ENCODE data around the gene PRKAB2.

Gene PRKAB2

GRCh38 chr1:147209825-147210821, 37.9 kb upstream of the PRKAB2 start:
- H3K36me3 Mint-ChIP-seq (ENCODE audit: low read depth): no peaks in the 10 kb centered on the region
- H3K4me3 Mint-ChIP-seq: no peak overlapping the region
- no peaks in the 10 kb centered on the region for H3K9me3 Mint-ChIP-seq
- peaks cover 10% of the 10 kb centered on the region for H3K4me1 Mint-ChIP-seq
- H3K27me3 Mint-ChIP-seq (ENCODE audit: low read depth, poor library complexity): peaks cover 3% of the 10 kb centered on the region
- no peak for DNase-seq
- H3K27ac Mint-ChIP-seq: no peak overlapping the region
- TF ChIP-seq CTCF (IDR thresholded peaks at IDR 0.05): no peak

- peaks cover 6% of the 10 kb centered on the region for H3K4me1 Mint-ChIP-seq
- H3K4me3 Mint-ChIP-seq: no peak overlapping the region
- H3K36me3 Mint-ChIP-seq (ENCODE audit: low read depth): no peaks in the 10 kb centered on the region
- no peak for DNase-seq
- no peak overlapping the region for H3K27ac Mint-ChIP-seq
- no peaks in the 10 kb centered on the region for H3K9me3 Mint-ChIP-seq
- no peaks in the 10 kb centered on the region for H3K27me3 Mint-ChIP-seq (ENCODE audit: low read depth, poor library complexity)
- no peak for TF ChIP-seq CTCF (IDR thresholded peaks at IDR 0.05)
Observed at GRCh38 chr1:147208619-147209018, 36.3 kb upstream of the PRKAB2 start.

- TF ChIP-seq CTCF (IDR thresholded peaks at IDR 0.05): no peak
- no peaks in the 10 kb centered on the region for H3K4me1 Mint-ChIP-seq
- no peak overlapping the region for H3K27ac Mint-ChIP-seq
- no peaks in the 10 kb centered on the region for H3K36me3 Mint-ChIP-seq (ENCODE audit: low read depth)
- no peaks in the 10 kb centered on the region for H3K9me3 Mint-ChIP-seq
- no peak for DNase-seq
- H3K4me3 Mint-ChIP-seq: no peak overlapping the region
- no peaks in the 10 kb centered on the region for H3K27me3 Mint-ChIP-seq (ENCODE audit: low read depth, poor library complexity)
Observed at GRCh38 chr1:147207192-147207591, 34.9 kb upstream of the PRKAB2 start.

- no peak for DNase-seq
- Mint-ChIP-seq H3K36me3 (ENCODE audit: low read depth) (no peaks in the 10 kb centered on the region), H3K27ac (no peak overlapping the region), H3K27me3 (ENCODE audit: low read depth, poor library complexity) (no peaks in the 10 kb centered on the region), H3K9me3 (no peaks in the 10 kb centered on the region), H3K4me1 (no peaks in the 10 kb centered on the region), H3K4me3 (no peak overlapping the region)
- no peak for TF ChIP-seq CTCF (IDR thresholded peaks at IDR 0.05)
Observed at GRCh38 chr1:147204080-147204479, 31.8 kb upstream of the PRKAB2 start.

GRCh38 chr1:147202576-147202975, 30.3 kb upstream of the PRKAB2 start:
- Mint-ChIP-seq H3K27ac (no peak overlapping the region), H3K4me1 (no peaks in the 10 kb centered on the region), H3K9me3 (no peaks in the 10 kb centered on the region), H3K4me3 (no peak overlapping the region), H3K36me3 (ENCODE audit: low read depth) (no peaks in the 10 kb centered on the region), H3K27me3 (ENCODE audit: low read depth, poor library complexity) (no peaks in the 10 kb centered on the region)
- DNase-seq: no peak
- no peak for TF ChIP-seq CTCF (IDR thresholded peaks at IDR 0.05)

- Mint-ChIP-seq H3K4me3 (no peak overlapping the region), H3K4me1 (no peaks in the 10 kb centered on the region), H3K36me3 (ENCODE audit: low read depth) (no peaks in the 10 kb centered on the region), H3K9me3 (no peaks in the 10 kb centered on the region), H3K27me3 (ENCODE audit: low read depth, poor library complexity) (no peaks in the 10 kb centered on the region), H3K27ac (no peak overlapping the region)
- no peak for TF ChIP-seq CTCF (IDR thresholded peaks at IDR 0.05)
- DNase-seq: no peak
Observed at GRCh38 chr1:147201786-147202185, 29.5 kb upstream of the PRKAB2 start.

All from nephron progenitor cell (in vitro differentiated cells).